NCI-H446 (cell line): ENCODE data around the gene GIMAP8.

Experiments used
- DNase-seq, 2 experiments: peaks; one replicate each; lab custom pipeline; 2025; lab: John Stamatoyannopoulos, UW

Gene GIMAP8

DNA sequence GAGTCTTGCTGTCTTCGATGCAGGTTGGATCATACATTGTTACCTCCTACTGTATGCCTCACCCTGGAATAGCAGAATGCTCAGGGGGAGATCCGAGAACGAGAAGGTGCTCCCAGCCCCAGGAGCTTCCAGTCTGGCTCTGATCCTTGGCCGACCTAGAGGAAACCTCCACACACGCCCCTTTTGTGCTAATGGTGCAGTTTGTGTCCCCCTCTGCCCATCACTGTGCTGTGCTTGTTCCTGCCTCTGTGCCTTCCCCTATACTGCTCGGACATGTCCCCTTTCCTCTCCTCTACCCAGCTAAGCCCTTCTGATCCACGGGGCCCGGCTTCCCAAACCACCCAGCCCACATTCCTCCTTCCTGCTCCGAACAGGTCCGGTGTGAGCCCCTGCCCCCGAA lies 38.8 kb upstream of the GIMAP8 start:
- DNase-seq = no peak

DNA sequence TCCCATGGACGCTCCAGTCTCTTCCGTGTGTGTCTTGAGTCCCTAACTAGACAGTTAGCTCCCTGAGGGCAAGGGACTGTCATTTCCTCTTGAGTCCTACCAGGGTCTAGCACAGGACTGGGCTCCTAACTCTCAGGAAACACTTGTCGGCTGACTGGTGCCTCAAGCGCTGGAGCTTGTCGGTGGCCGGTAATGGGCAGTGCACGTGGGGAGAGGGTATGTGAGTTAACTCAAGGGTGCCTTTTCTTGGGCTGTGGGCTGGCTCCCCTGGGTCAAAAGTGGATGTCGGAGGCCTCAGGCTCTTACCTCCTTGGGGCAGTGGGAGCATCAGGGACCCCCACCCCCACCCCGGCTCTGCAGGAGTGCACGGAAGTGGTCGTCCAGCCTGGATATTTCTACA lies 38.4 kb upstream of the GIMAP8 start:
- no peak for DNase-seq

DNA sequence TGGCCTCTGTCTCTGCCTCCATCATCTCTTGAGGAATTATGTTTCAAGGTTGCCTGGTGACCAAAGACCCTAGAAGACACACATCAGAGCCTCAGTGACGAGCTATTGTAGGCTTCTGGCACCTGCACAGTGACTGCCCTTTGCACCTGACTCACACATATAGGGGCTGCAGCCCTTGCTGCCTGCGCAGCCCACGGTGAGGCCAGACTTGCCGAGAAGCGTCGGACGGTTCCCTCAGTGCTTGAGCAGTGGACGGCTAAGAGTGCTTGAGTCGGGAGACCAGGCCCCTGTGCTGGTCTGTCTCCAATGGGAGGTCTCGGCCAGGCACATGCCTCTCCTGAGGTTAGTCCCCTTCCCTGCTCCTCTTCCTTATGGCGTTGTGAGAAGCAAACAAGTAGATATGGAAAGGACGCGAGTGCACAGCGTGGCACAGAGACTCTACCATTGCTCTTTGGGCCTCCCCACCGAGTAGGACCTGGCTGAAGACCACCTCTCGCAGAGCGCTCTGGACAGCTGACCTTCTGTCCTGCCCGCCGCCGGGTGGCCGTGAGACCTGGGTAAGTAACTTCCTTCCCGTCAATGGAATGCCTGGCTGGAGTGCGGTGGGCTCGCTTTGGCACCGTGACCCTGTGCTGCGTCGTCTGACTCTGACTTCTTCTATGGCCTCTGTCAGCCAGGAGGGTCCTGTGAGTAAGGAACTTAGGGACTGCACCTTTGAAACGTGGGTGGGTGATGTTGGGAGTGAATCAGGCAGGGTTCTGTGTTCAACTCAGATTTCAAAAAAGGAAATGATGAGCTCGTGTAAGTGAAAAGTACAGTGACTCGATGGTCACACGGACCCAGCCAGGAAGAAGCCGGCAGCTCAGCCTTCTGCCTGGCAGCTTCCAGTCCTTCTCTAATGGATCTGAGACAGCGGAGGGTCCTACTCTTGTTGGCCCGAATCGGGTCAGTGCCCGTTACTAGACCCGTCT lies 37.6 kb upstream of the GIMAP8 start:
- DNase-seq = no peak

DNA sequence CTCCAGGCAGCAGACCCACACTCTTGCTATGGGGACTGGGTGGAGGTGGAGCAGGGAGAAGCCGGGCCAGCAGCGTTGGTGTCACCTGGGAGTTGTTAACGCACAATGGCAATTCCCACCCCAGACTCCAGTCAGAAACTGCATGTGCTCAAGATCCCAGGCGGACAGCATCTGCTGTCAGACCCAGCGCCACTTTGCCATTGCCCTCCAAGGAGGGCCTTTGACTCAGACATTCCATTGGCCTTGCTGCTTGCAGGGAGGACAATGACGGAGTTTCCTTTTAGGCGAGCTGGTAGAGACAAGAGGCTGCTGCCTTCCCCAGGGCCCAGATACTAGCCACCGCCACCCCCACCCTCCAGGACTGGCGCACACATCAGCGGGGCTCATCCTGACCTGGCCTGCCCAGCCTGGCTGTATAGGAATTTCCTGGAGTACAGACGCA lies 36.8 kb upstream of the GIMAP8 start:
- no peak for DNase-seq

DNA sequence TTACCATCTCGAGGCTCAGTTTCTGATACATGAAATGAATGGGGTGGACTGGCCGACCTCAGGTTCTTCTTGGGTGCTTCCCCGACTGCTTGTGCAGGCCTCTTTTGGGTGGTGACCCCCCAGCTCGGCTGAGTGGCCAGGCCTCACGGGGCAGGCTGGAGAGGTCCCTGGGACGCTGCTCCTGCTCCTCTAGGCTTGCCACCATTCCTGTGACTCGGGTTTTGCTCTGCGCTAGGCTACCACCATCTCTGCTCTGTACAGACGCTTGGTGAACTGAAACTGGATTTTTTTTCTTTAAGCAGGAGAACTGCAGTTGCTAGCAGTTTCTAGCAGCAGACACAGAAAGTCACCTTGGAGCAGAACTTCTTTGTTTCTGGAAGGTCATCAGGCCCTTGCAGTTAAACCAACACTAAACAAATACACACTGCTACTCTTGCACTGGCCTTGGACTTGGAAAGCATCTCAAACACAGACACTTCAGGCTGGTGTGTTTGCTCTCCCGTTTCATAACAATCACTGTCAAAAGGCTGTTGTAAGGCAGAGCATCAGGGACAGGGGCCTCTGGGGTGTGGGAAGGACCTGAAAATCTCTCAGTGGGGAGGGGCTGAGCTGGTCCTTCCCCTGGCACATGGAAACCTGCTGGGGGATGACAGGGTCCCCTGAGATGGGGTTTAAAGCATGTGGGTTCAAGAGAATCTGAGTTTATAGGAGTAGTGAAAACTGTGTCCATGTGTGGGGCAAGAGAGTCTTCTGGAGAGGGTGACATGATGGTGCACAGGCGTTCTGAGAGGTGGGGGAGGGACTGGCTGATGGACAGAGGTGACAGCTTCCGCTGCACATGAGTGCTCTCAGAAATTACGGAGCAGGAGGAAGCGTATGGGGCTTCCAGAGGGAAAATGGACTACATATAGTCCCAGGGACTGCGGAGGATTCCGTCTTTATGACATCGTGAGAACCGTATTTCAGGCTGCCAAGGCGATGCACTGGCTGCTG lies 35.0 kb upstream of the GIMAP8 start:
- no peak for DNase-seq

DNA sequence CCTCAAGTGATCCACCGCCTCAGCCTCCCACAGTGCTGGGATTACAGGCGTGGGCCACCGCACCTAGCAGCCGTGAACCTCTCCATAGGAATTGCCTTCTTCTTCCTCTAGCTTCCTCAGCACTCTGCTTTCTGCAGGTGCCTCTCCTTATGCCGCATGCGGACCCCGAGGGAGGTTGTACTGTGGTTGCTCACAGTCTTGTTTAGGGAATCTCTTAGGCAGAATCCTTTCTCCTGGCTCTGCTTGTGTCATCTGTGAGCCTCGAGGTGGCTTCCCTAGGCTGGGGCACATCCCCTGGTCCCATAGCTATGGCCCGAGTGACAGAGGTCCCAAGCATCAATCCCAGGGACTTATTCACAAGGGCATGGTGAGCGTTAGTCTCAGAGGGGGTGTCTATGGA lies 33.2 kb upstream of the GIMAP8 start:
- DNase-seq = no peak

DNA sequence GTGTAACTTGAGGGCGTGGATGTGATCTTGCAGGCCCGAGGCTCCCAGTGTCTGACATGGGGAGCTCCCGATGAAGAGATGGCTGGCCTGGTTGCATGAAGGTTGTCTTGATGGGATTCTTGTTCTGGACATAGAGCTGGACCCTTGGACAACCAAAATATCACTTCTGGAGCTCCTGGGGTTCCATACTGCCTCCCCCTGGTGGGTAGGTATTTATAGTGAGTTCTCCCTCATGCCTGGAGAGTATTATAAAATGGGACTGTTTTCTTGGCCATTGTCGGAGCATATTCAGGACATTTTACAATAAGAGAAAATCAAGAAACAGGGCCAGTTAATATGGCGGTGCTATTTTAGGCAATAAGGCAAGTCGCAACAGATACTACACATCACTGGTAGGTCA lies 32.6 kb upstream of the GIMAP8 start:
- no peak for DNase-seq

DNA sequence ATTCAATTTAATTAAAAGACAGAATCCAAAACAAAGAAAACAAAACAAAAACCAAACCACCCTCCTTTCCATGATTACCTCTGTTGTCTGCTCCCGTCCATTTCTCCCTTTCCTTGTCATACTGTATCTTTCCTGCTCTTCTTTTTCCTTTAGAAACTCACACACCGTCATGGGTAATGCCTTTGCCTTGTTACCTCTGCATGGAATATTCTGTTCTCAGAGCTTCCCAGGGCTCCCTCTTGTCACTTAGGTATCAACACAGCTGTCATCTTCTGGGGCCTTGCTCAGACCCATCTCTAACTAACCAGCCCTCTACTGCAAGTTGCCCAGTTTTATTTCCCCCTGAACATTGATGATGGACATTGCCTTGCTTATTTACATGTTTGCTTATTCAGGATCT lies 30.2 kb upstream of the GIMAP8 start:
- DNase-seq = no peak

DNA sequence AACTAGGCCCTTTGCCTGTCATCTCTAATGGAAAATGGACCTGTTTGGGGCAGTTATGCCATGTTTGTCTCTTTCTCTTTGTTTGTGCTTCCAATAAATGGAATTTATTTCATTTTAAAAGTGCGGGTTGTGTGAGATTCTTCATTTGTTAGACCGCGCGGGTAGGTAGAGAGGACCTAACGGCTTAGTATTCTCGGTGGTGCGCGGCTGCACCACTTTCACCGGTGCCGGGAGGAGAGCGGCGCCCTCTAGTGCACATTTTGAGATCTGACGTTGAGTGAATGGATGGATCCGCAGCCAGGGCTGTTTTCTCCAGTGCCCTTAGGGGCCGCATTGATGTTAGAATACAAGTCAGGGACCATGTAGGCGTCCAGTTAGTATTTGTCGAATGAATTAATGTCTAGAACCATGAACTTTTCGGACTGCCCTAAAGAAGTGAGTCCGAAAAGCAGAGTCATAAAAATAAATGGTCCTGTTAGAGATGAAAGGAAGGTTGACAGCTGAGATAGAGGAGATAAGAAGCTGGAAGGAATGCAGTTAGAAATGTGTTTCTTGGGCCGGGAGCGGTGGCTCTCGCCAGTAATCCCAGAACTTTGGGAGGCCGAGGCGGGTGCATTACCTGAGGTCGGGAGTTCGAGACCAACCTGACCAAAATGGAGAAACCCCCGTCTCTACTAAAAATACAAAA lies 29.3 kb upstream of the GIMAP8 start:
- peak; percentile 56 to 88 for DNase-seq

DNA sequence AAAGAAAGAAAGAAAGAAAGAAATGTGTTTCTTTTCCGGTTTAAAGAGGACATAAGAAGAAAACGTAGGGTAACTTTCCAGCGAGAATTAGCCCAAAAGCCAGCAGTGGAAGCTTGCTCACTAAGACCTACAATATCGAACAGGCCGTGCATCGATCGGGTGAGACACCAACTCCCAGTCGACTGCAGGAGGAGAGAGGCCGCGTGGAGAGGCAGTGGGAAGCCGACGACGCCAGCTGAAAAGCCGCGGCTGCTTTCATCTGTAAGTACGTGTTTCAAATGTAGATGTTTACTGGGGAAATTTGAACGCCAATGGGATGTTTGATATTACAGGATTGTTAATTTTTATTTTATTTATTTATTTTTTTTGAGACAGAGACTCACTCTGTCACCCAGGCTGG lies 28.6 kb upstream of the GIMAP8 start:
- DNase-seq = no peak

DNA sequence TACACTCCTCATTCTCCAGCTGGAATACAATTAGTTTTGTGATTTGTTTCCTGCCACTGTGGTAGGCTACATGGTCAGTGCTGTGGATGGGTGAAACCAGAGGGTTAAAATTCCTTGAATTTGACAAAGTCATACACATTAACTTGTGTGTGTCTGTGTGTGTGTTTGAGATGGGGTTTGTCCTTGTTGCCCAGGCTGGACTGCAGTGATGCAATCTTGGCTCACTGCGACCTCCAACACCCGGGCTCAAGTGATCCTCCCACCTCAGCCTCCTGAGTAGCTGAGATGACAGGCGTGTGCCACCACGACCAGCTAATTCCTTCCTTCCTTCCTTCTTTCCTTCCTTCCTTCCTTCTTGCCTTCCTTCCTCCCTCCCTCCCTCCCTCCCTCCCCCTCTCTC lies 24.8 kb upstream of the GIMAP8 start:
- DNase-seq = no peak

DNA sequence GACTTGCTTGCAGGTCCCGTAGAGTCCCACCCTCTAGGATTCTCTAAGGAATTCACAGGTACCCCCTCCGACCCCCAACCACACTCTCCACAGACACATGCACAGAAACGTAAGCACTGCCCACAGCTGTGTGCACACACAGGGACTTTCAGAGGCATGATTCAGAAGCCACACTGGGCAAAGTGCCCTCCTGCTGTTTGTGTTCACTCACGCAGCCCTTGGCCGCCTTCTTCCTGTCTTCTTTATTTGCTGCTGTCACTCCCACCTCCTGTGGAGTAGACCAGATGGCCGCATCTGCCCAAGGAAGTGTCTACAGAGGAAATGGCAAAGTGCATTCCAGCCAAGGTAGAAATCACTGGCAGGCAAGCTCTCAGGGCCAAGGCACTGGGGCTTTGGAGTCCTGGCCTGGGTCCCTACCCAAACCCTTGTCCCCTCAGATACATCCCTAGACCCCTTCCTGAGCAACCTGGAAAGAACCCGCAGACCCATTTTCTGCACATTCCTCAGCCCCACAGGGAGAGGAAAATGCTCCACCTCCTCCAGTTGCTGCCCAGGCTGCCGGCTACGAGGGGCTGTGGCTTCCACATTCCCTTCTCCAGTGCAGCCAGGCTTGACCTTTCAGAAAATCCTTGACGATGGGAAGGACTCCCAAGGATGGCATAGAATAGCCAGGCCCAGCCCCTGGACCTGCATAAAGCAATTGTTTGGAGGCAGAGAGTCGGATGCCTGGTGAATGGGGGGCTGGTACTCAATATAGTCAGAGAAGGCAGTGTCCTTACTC lies 21.6 kb upstream of the GIMAP8 start:
- peak; percentile 67 to 89 for DNase-seq

DNA sequence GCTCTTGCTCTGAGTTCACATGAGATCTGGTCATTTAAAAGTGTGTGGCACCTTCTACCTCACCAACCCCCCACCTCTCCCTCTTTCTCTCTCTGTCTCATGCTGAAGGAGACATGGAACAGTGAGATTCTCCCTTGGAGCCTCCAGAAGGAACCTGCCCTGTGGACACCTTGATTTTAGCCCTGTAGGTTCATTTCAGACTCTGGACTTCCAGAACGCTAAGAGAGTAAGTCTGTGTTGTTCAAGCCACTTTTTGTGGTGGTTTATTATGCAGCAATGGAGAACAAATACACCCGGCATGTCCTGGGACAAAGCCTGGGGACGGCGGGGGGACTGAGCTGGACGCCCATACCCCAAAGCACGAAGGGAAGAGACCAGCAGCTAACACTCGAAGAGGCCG lies 20.7 kb upstream of the GIMAP8 start:
- DNase-seq = no peak

DNA sequence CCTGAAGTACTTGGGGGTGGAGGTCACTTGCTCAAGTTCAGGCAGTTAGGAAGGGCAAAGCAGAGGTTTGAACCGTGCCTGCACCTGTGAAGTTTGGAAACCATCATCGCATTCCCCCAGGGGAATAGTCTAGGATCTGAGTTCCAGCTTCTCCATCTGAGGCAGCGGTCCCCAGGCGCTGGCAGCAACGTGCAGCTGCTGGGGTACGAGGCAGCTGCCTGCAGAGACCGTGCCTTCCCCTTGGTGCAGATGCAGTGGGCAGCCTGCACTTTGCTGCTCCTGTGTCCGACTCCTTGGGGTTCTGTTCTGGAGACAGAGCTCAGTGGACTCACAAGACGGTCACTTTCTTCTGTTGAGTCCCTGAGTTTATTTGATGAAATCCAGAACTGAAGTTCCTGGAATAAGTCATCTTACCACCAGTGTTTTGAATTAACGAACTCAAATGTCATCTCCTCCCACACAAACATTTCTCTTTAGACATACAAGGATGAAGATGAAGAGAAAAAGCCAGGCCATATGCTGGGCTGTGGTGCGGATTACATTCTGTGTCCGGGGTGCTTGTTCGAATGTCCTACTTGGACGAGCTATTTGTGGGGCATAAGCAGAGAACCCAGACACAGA lies 19.9 kb upstream of the GIMAP8 start:
- DNase-seq = no peak

DNA sequence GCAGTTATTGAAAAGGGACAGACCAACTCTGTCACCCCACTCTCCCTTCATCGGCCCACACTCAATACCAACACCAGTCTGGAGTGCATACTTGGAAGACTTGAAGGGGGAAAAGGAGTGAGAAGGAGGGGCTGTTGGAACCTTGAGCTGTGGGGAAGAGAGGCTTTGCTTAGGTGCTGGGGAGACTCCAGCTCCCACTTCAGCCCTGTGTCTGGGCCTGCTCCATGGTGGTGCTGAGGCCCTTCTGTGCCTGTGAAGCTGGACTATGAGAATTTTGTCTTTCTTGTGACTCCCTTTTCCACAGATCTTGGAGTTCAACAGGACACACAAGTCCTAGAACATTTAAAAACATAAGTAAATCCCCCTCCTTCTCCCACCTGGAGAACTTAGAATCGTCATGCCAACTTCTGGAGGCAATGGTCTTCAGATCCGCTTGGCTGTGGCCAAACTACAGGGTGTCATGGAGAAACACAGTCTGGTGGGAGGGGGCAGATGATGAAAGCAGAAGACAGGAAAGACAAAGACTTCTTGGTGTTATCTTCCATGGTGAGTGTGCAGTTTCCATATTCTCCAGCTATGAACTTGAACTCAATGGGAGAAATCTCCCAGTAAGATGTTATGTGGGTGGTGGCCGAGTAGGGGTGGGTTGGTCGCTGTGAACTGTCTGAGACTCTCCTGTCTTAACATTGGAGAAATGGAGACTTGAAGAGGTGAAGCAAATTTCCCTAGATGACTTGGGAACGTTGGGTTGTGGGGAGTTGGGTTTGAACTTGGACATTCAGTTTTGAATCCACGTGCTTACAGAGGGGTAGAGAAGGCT lies 18.4 kb upstream of the GIMAP8 start:
- no peak for DNase-seq

DNA sequence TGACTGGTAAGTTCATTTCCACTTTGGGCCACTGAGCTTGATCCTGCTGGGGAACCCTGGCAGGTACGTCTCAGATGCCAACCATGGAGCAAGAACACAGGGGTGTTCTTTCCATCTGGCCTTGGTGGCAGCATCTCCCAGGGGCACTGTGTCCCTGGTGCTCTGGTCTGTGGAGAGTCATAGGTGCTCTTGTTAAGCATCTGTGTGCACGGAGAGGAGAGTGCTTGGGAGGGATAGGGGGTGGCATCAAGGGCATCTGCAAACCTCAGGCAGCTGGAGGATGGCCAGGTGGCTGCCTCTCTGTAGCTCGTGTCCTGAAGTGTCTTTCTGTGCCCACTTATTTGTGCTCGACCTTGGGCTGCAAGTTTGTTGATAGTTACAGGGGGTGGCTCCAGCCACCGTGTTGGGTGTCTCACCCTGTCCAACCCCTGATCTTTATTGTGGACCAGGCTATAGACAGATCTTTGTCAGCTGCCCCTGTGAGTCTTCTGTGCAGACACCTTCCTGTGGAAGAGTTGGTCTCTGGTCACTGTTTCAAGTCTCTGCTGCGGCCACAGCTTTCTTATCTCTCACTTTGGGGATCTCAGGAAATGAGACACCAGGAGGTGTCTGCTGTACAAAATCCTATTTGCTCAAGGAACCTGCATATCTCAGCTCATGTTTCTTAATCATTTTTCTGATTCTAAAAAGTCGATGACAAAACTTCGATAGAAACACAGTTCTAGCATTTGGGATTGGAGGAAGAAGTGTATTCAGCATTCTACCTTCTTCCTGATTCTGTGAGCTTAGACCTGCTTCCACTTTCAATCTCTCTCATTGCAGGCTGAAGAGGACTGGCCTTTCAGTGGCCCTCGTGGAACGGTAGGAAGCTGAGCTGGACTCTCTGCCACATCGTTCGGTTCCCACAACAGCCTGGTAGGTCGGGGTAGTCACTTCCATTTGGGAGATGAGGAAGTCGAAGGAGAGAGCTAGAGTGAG lies 17.2 kb upstream of the GIMAP8 start:
- DNase-seq = no peak

DNA sequence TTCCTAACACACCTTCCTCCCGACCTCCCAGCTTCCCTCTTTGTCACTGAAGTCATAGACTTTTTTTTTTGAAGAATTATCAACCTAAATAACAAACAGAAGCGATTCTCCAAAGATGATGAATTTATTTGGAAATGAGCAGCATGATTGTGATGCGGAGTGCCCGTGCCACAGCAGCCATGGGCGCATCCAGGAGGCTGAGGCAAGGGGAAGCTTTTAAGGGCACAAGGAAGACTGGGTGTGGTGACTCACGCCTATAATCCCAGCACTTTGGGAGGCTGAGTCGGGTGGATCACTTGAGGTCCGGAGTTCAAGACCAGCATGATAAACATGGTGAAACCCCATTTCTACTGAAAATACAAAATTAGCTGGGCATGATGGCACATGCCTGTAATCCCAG lies 16.2 kb upstream of the GIMAP8 start:
- no peak for DNase-seq

DNA sequence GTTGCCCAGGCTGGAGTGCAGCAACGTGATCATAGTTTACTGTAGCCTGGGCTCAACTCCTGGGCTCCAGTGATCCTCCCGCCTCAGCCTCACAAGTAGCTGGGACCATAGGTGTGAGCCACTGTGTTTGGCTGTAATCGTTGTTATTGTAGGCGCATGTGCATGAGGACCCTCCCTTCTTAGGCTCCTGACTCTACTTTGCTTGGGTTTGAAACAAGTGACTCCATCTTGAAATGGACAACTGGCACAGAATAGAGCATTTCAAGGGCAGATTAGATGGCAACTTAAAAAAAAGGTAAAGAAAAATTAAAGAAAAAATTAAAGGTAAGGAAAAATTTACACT lies 15.4 kb upstream of the GIMAP8 start:
- no peak for DNase-seq
